K562 (cell line): ENCODE data around the gene S100A4. TPM values are rescaled to one million over a fixed set of nuclear protein-coding genes. Genes with fewer than 3 reads are reported as not detected.

ENCODE experiments used
- ATAC-seq: fragments of 200-7000 bp; cut with Tn5 transposase; 3 replicates; pipeline ENCODE4 v1.9.1; 2020; ENCODE audit warnings: moderate library complexity
- BruUV-seq: library from RNA; stranded (reverse); fragments of 400-500 nt; replicated peaks from 2 replicates; lab custom pipeline; 2021; lab: Mats Ljungman, UMichigan
- CTCF ChIA-PET: fragments of 300-600 bp; formaldehyde crosslinking; extraction: SDS; loops from one replicate; lab custom pipeline; 2021; ENCODE audit warnings: low intra/inter-chr PET ratio; lab: Yijun Ruan, JAX
- POLR2A ChIA-PET: fragments of 300-600, 350-650 bp; sonication (Branson Sonifier 250); formaldehyde crosslinking; extraction: SDS; loops from one replicate; lab custom pipeline; 2021; ENCODE audit warnings: antibody characterized with exemption, inconsistent platforms; lab: Yijun Ruan, JAX
- DNase-seq, 4 experiments: peaks; one replicate each; pipeline versions ENCODE4 v3.0.0 to v3.0.0-alpha.2; 2011 to 2018; ENCODE audit warnings: low spot score in 3 of 4, mixed read lengths in 3 of 4; ENCODE audit errors: extremely low read depth in 1 of 4
- FAIRE-seq: peaks from 2 replicates; lab custom pipeline; 2011; peaks lifted over from hg19 to GRCh38; lab: Jason Lieb, UNC
- H2AFZ ChIP-seq: 2 replicates; pipeline ENCODE4 v1.6.0; 2011; ENCODE audit warnings: low read depth, low read length, control low read depth, inconsistent platforms
- H3K27ac ChIP-seq: fragments of 200-600 bp; 3 replicates; pipeline ENCODE4 v1.8.0; 2011; ENCODE audit warnings: low read depth, mild to moderate bottlenecking, control low read depth, inconsistent platforms, low read length, moderate library complexity, mixed read lengths; ENCODE audit errors: extremely low read depth
- H3K27me3 ChIP-seq, 2 experiments: fragments of 300-600 bp in 1 of 2; 2 replicates in 1 of 2; 3 replicates in 1 of 2; pipeline versions ENCODE4 v1.6.0 to v1.8.0; 2011; ENCODE audit warnings: inconsistent platforms in 2 of 2, low read length in 2 of 2, mild to moderate bottlenecking in 1 of 2, mixed read lengths in 1 of 2, moderate library complexity in 1 of 2; ENCODE audit not compliant: control insufficient read depth in 2 of 2, insufficient read depth in 2 of 2
- H3K36me3 ChIP-seq: fragments of 300-600 bp; 3 replicates; pipeline ENCODE4 v1.8.0; 2011; ENCODE audit warnings: mild to moderate bottlenecking, low read length, inconsistent platforms; ENCODE audit not compliant: control insufficient read depth, insufficient read depth
- H3K4me1 ChIP-seq, 2 experiments: fragments of 200-600 bp in 1 of 2; replicated peaks in 1 of 2; 2 replicates in 1 of 2; 3 replicates in 1 of 2; pipeline versions ENCODE4 v1.5.1 to v1.8.0; 2011; ENCODE audit warnings: inconsistent platforms in 2 of 2, low read length in 2 of 2, mild to moderate bottlenecking in 1 of 2, mixed read lengths in 1 of 2, moderate library complexity in 1 of 2; ENCODE audit not compliant: control insufficient read depth in 2 of 2, insufficient read depth in 2 of 2
- H3K4me2 ChIP-seq: 2 replicates; pipeline ENCODE4 v1.6.1; 2011; ENCODE audit warnings: low read length, control low read depth, inconsistent platforms, mixed read lengths; ENCODE audit not compliant: insufficient read depth
- H3K4me3 ChIP-seq: fragments of 200-600 bp; sonication (generic), shearing (Covaris generic); 2 replicates; pipeline ENCODE4 v1.5.1; 2016; ENCODE audit warnings: control low read depth, inconsistent platforms
- H3K79me2 ChIP-seq: fragments of 200-600 bp; 3 replicates; pipeline ENCODE4 v1.8.0; 2011; ENCODE audit warnings: low read length, inconsistent platforms; ENCODE audit not compliant: control insufficient read depth, insufficient read depth
- H3K9ac ChIP-seq, 2 experiments: 2 replicates each; pipeline versions ENCODE4 v1.6.0 to v1.6.1; 2011; ENCODE audit warnings: low read depth in 2 of 2, low read length in 2 of 2, control low read depth in 1 of 2, inconsistent platforms in 1 of 2, mild to moderate bottlenecking in 1 of 2, mixed read lengths in 1 of 2; ENCODE audit not compliant: insufficient read depth in 1 of 2
- H3K9me1 ChIP-seq: one replicate; pipeline ENCODE4 v1.6.0; 2011; ENCODE audit warnings: inconsistent platforms, mild to moderate bottlenecking, low read length, moderate library complexity; ENCODE audit not compliant: control insufficient read depth, insufficient read depth
- H3K9me3 ChIP-seq: replicated peaks from 2 replicates; pipeline ENCODE4 v1.5.1; 2011; ENCODE audit warnings: low read depth, low read length, inconsistent platforms; ENCODE audit not compliant: control insufficient read depth, insufficient read depth
- H4K20me1 ChIP-seq: replicated peaks from 2 replicates; pipeline ENCODE4 v1.6.1; 2011; ENCODE audit warnings: low read length, inconsistent platforms, mixed read lengths; ENCODE audit not compliant: control insufficient read depth, insufficient read depth
- ADNP ChIP-seq: fragments of 200-800 bp; sonication (Bioruptor generic); IDR thresholded peaks from 2 replicates; pipeline ENCODE4 v1.6.1; 2016; ENCODE audit warnings: missing genetic modification characterization, missing compliant biosample characterization
- ATF1 ChIP-seq, 2 experiments: fragments of 450-650 bp in 1 of 2; IDR thresholded peaks; 2 replicates each; pipeline ENCODE4 v1.6.1; 2016; ENCODE audit warnings: missing compliant biosample characterization in 1 of 2, missing genetic modification characterization in 1 of 2
- CBX5 ChIP-seq: IDR thresholded peaks from 2 replicates; pipeline ENCODE4 v1.6.1; 2014; ENCODE audit warnings: low read depth, borderline replicate concordance
- GATAD2A ChIP-seq: fragments of 450-650 bp; IDR thresholded peaks from 2 replicates; pipeline ENCODE4 v1.6.1; 2017
- L3MBTL2 ChIP-seq: fragments of 450-650 bp; IDR thresholded peaks from 2 replicates; pipeline ENCODE4 v1.6.1; 2016; ENCODE audit warnings: mild to moderate bottlenecking, moderate library complexity
- POLR2G ChIP-seq: fragments of 200-400 bp; formaldehyde crosslinking; IDR thresholded peaks from 2 replicates; pipeline ENCODE4 v1.6.1; 2017; ENCODE audit warnings: low read depth, mild to moderate bottlenecking, antibody characterized with exemption, low read length, moderate library complexity
- RAD21 ChIP-seq, 2 experiments: fragments of 250-450 bp in 1 of 2; fragments of 450-650 bp in 1 of 2; sonication (Bioruptor Pico) in 1 of 2; formaldehyde crosslinking in 1 of 2; IDR thresholded peaks in 1 of 2; conservative IDR thresholded peaks in 1 of 2; 2 replicates each; pipeline versions ENCODE4 v1.4.0 to v1.8.0; 2020 to 2022; ENCODE audit warnings: mild to moderate bottlenecking in 2 of 2, moderate library complexity in 1 of 2
- TCF3 ChIP-seq: sonication (generic); formaldehyde crosslinking; IDR thresholded peaks from 2 replicates; pipeline ENCODE4 v1.4.0; 2020; ENCODE audit warnings: mild to moderate bottlenecking, missing genetic modification reagents
- ZNF124 ChIP-seq: sonication (generic); formaldehyde crosslinking; IDR thresholded peaks from 2 replicates; pipeline ENCODE4 v1.8.1; 2022; ENCODE audit warnings: missing genetic modification reagents
- ZNF354B ChIP-seq: fragments of 250-450 bp; sonication (Bioruptor Pico); IDR thresholded peaks from 2 replicates; pipeline ENCODE4 v1.4.0; 2020
- ZNF76 ChIP-seq: fragments of 250-450 bp; sonication (Bioruptor Pico); IDR thresholded peaks from 2 replicates; pipeline ENCODE4 v1.4.0; 2020; ENCODE audit warnings: mild to moderate bottlenecking, moderate library complexity, borderline replicate concordance
- WGBS: fragments of 100-300 bp; shearing (Covaris generic); methylation state at CpG from one replicate; pipeline ENCODE4 v1.1.6; 2016; ENCODE audit warnings: low coverage, mixed read lengths; ENCODE audit not compliant: insufficient coverage; ENCODE audit errors: missing lambda C conversion rate; 5-methylcytosine and 5-hydroxymethylcytosine counted together
- in situ Hi-C: fragments of 300-500 bp; cut with MboI; formaldehyde crosslinking; loops from 4 replicates; pipeline ENCODE4 v1.15.0; 2018; ENCODE audit warnings: inconsistent platforms, mixed read lengths
- intact Hi-C: fragments of 100-400 bp; cut with micrococcal nuclease; formaldehyde crosslinking; loops from 2 replicates; pipeline ENCODE4 v1.14.2; 2022
- polyA plus RNA-seq, 8 experiments: library from polyadenylated mRNA; depleted of rRNA in 4 of 8; stranded (reverse) in 5 of 8; unstranded in 3 of 8; fragments of >200 nt; fragmentation: Nextera tagmentation in 2 of 8; fragmentation: Illumina TruSeq in 1 of 8; extraction: Ambion mirVana in 2 of 8; extraction: Trizol in 1 of 8; gene quantifications; 2 replicates each; pipeline versions ENCODE4 v1.2.1 to v1.2.3, GENCODE V29; 2011 to 2014; ENCODE audit warnings: inconsistent platforms in 1 of 8, missing spikeins in 1 of 8
- total RNA-seq, 7 experiments: library from RNA; depleted of rRNA in 6 of 7; stranded (reverse); fragments of >200 nt in 6 of 7; fragmentation: Illumina TruSeq in 2 of 7; extraction: Trizol in 2 of 7; gene quantifications; 2 replicates each; pipeline versions ENCODE4 v1.2.1 to v1.2.3, GENCODE V29; 2011 to 2021; ENCODE audit warnings: low replicate concordance in 1 of 7
- TF ChIP-seq, protein P1 (sequence below), 2 experiments: fragments of 450-650 bp in 1 of 2; sonication (generic) in 1 of 2; formaldehyde crosslinking in 1 of 2; IDR thresholded peaks in 1 of 2; conservative IDR thresholded peaks in 1 of 2; 2 replicates each; pipeline versions ENCODE4 v1.6.1 to v1.8.1; 2016 to 2023; ENCODE audit warnings: mild to moderate bottlenecking in 2 of 2, moderate library complexity in 2 of 2, inconsistent platforms in 1 of 2, missing genetic modification reagents in 1 of 2
- TF ChIP-seq, protein P2 (sequence below): fragments of 200-800 bp; sonication (Bioruptor generic); IDR thresholded peaks from 2 replicates; pipeline ENCODE4 v1.6.1; 2016; ENCODE audit warnings: missing genetic modification characterization, missing compliant biosample characterization
- TF ChIP-seq, protein P3 (sequence below), 3 experiments: IDR thresholded peaks in 2 of 3; conservative IDR thresholded peaks in 1 of 3; 2 replicates each; pipeline ENCODE4 v1.5.1; 2011 to 2012; ENCODE audit warnings: low read length in 3 of 3, mild to moderate bottlenecking in 3 of 3, control low read depth in 2 of 3, improper control_type of control experiment in 1 of 3, inconsistent platforms in 1 of 3, low read depth in 1 of 3, mixed read lengths in 1 of 3, moderate library complexity in 1 of 3; ENCODE audit not compliant: insufficient read depth in 2 of 3

Gene S100A4
- total and polyA plus RNA-seq, 9 of the 15 experiments (the other 6 are each of a cell fraction or from before 2014, with no cell fraction given) = 3.7 to 20.1 (median 11.2) TPM

DNA sequence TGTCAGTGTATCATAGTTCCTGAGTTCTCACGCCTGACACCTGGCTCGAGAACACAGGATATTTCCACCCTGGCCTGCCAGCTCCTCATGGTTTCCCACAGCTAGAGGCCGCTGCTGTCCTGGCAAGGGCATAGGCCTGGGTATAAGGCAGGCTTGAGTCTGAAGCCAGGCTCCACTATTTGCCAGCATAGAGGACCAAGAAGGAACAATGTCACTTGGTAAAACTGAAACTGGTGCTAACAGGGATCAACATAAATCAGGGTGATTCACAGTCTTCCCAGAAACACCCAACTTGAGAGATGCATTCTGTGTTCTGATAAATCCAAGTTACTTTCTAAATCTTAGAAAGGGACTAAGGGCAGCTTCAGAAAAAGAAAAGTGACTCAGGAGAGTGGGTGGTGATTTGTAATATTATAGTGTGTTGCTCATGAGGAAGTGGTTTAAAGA is 27.0 kb upstream of the S100A4 start:
- CTCF ChIA-PET = interaction anchor here (0.6 kb wide), 1 partner anchor 11 kb away, joined by 3 read pairs; no protein-coding TSS in a partner anchor
- Histone ChIP-seq H3K79me2 (no peaks in the 10 kb centered on the region), H4K20me1 (no peaks in the 10 kb centered on the region), H3K36me3 (no peaks in the 10 kb centered on the region), H3K4me1 (peaks cover 17 to 18% of the 10 kb centered on the region in 2 experiments), H3K4me2 (no peak overlapping the region), H3K4me3 (no peak overlapping the region), H2AFZ (no peak overlapping the region), H3K27me3 (no peaks in the 10 kb centered on the region), H3K9me1 (peaks cover 3% of the 10 kb centered on the region), H3K27ac (no peak overlapping the region), H3K9me3 (no peaks in the 10 kb centered on the region), H3K9ac (no peak overlapping the region)
- intact Hi-C loops (no loop called here), in situ Hi-C loops (no loop called here)
- POLR2A ChIA-PET = interaction anchor here (0.6 to 1.0 kb wide), 3 partner anchors 54 to 421 kb away, joined by 3 to 4 read pairs (median 3); partner anchors contain the start of gene S100A13
- peak; percentile 64 for ATAC-seq
- DNase-seq = peak in 1 of 4 experiments; percentile 43
- no TSS peak for BruUV-seq
- 6% methylated on average over 3 of the region's 3 CpGs for WGBS
- FAIRE-seq = peak; percentile 15
- TF ChIP-seq ZNF124 (CRISPR knock-in tag) (no peak), POLR2G (no peak), CBX5 (no peak), GATAD2A (no peak), ATF1 (CRISPR knock-in tag; IDR thresholded peaks at IDR 0.05) (no peak), ATF1 (tag; IDR thresholded peaks at IDR 0.05) (no peak), ZNF76 (no peak), TCF3 (CRISPR knock-in tag) (no peak), L3MBTL2 (no peak), RAD21 (CRISPR knock-in tag; conservative IDR thresholded peaks at IDR 0.05 in 1 of 2, IDR thresholded peaks at IDR 0.05 in 1 of 2) (peak; percentile 68 to 69), ADNP (tag) (no peak), ZNF354B (CRISPR knock-in tag) (no peak)
- TF ChIP-seq, protein P1, sequence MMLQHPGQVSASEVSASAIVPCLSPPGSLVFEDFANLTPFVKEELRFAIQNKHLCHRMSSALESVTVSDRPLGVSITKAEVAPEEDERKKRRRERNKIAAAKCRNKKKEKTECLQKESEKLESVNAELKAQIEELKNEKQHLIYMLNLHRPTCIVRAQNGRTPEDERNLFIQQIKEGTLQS (IDR thresholded peaks at IDR 0.05) = 0 out of 2 replicates have a peak, but pooled peaks have one; percentile 15
- TF ChIP-seq, protein P1 (CRISPR knock-in tag; conservative IDR thresholded peaks at IDR 0.05) = no peak
- TF ChIP-seq, protein P2, sequence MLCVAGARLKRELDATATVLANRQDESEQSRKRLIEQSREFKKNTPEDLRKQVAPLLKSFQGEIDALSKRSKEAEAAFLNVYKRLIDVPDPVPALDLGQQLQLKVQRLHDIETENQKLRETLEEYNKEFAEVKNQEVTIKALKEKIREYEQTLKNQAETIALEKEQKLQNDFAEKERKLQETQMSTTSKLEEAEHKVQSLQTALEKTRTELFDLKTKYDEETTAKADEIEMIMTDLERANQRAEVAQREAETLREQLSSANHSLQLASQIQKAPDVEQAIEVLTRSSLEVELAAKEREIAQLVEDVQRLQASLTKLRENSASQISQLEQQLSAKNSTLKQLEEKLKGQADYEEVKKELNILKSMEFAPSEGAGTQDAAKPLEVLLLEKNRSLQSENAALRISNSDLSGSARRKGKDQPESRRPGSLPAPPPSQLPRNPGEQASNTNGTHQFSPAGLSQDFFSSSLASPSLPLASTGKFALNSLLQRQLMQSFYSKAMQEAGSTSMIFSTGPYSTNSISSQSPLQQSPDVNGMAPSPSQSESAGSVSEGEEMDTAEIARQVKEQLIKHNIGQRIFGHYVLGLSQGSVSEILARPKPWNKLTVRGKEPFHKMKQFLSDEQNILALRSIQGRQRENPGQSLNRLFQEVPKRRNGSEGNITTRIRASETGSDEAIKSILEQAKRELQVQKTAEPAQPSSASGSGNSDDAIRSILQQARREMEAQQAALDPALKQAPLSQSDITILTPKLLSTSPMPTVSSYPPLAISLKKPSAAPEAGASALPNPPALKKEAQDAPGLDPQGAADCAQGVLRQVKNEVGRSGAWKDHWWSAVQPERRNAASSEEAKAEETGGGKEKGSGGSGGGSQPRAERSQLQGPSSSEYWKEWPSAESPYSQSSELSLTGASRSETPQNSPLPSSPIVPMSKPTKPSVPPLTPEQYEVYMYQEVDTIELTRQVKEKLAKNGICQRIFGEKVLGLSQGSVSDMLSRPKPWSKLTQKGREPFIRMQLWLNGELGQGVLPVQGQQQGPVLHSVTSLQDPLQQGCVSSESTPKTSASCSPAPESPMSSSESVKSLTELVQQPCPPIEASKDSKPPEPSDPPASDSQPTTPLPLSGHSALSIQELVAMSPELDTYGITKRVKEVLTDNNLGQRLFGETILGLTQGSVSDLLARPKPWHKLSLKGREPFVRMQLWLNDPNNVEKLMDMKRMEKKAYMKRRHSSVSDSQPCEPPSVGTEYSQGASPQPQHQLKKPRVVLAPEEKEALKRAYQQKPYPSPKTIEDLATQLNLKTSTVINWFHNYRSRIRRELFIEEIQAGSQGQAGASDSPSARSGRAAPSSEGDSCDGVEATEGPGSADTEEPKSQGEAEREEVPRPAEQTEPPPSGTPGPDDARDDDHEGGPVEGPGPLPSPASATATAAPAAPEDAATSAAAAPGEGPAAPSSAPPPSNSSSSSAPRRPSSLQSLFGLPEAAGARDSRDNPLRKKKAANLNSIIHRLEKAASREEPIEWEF (CRISPR knock-in tag) = no peak
- TF ChIP-seq, protein P3, sequence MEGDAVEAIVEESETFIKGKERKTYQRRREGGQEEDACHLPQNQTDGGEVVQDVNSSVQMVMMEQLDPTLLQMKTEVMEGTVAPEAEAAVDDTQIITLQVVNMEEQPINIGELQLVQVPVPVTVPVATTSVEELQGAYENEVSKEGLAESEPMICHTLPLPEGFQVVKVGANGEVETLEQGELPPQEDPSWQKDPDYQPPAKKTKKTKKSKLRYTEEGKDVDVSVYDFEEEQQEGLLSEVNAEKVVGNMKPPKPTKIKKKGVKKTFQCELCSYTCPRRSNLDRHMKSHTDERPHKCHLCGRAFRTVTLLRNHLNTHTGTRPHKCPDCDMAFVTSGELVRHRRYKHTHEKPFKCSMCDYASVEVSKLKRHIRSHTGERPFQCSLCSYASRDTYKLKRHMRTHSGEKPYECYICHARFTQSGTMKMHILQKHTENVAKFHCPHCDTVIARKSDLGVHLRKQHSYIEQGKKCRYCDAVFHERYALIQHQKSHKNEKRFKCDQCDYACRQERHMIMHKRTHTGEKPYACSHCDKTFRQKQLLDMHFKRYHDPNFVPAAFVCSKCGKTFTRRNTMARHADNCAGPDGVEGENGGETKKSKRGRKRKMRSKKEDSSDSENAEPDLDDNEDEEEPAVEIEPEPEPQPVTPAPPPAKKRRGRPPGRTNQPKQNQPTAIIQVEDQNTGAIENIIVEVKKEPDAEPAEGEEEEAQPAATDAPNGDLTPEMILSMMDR (IDR thresholded peaks at IDR 0.05 in 2 of 3, conservative IDR thresholded peaks at IDR 0.05 in 1 of 3; ENCODE audit: insufficient read depth in 2 of 3, low read depth in 1 of 3, low read length in 3 of 3) = peak; percentile 60 to 82 (median 61)
